HTERT RPE-1 (cell line): Measurements from ENCODE around the gene ADGRA1.

Experiments
- in situ Hi-C: fragments of 300-500 bp; cut with MboI; formaldehyde crosslinking; loops from 4 replicates; pipeline ENCODE4 v1.14.3; 2020; ENCODE audit warnings: low sequenced_read_pairs

The ADGRA1 gene

DNA sequence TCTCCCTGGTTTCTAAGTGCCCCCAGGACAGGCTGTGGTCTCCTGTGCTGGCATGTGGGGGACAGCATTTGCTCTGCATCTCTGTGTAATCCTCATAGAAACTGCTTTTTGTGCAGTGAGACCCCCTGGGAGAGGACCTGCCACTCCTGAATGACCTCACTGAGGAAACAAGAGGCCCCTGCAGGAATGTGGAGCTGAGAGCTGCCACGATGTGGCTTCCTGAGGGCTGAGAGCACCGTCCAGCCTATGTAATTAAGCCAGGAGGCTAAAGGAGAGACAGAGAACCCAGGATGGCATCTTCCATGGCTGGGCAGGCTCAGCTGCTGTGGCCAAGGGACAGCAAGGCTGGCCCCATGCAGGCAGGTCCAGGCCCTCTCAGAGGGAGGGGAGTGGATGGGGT is 32.3 kb upstream of the ADGRA1 start:
- in situ Hi-C loops: no loop called here

DNA sequence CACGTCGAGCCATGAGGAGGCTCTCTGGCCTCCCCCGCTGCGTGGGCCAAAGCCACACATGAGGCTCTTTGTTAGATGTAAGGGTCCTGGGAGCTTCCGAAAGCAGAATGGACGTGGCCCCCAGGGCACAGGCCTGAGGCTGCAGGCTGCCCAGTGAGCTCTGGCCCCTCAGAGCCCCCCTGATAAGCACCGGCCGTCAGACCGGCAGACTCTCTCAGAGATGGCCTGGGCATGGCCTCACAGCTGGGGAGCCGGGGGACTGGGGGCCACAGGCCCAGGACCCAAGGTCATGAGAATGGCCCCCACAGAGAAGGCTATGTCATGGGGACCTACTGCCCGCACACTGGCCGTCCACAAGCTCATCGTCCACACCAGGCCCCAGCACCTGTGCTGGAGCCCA is 31.7 kb upstream of the ADGRA1 start:
- in situ Hi-C loops: no loop called here

DNA sequence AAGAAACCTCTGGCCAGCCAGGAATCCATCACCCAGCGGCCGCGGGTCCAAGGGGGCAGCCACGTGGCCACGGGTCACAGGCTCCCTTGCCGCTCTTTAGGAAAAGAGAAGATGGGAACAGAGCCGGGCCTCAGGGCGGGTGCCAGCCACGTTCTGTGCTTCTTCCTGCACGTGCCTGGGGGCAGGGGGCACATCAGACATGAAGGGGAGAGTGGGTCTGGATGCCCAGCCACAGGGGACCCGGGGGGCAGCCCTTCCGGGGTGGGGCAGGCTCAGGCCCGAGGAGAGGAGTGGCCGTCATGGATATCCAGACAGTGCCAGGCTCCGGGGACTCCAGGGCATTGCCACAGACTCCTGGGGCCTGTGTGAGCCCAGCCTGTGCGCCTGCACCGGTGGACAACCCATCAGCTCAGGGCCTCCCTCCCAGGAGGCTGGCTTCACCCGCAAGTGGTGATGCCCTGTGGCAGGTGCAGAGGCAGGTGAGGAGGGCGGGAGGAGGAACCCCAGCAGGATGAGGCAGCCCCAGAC is 31.0 kb upstream of the ADGRA1 start:
- in situ Hi-C loops: no loop called here

DNA sequence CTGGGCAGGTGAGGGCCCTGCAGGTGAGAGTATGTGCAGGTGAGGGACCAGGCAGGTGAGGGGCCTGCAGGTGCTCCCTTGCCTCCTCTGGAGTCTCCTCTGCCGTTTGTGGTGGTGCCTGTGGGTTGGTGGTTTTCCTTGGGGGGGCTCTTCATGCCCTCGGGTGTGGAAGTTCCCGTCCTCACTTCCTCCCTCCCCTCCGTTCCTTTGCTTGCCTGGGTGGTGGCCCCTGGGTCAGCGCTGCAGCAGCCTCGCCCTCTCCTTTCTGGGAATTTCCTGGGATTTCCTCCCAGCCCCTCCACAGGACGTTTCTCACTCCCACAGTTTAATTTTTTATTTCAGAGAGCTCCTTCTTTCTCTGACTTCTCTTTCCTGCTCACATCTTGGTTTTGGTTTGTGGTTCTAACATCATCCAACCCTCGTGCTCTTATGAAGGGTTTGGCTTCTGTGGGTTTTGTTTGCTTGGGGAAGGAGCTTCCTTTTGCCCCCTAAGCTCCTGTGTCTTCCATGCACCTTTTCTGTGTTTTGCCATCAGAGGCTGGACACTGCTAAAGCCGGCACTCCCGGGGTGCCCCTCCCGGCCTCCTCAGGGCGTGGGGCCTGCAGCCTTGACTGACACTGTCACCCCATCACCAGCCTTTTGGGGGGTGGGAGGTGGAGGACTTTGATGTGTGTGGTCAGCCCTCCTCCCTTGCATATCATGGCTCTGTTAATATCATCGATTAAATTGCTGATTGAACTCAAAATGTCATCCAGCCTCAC is 29.2 kb upstream of the ADGRA1 start:
- in situ Hi-C loops: no loop called here

DNA sequence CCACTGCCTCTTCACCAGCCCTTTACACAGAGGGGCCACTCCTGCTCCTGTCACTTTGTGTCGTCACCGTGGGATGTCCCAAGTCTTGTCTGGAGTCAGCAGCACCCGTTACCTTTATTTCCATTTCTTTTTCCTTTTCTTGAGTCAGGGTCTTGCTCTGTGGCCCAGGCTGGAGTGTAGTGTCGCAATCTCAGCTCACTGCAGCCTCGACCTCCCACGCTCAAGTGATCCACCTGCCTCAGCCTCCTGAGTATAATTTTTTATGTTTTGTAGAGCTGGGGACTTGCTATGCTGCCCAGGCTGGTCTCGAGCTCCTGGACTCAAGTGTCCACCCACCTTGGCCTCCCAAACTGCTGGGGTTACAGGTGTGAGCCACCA is 28.6 kb upstream of the ADGRA1 start:
- in situ Hi-C loops: no loop called here

DNA sequence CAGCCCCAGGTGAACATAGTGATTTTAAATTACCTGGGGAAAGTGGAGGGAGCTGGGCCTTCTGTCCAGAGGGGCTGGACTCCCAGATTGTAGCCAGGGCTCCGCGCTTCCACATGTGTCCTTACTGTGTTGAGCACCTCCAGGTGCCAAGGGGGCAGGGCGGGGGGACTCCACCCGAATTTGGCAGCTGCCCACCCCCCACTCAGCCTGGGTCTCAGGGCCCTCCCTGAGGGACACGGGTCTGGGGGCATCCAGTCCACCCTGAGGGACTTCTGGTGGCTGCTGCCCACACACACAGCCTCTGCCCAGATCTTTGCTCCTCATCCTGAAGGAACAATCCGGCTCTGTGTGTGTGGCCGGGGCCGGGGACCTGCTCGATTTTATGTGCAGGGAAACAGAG is 28.2 kb upstream of the ADGRA1 start:
- in situ Hi-C loops: no loop called here

DNA sequence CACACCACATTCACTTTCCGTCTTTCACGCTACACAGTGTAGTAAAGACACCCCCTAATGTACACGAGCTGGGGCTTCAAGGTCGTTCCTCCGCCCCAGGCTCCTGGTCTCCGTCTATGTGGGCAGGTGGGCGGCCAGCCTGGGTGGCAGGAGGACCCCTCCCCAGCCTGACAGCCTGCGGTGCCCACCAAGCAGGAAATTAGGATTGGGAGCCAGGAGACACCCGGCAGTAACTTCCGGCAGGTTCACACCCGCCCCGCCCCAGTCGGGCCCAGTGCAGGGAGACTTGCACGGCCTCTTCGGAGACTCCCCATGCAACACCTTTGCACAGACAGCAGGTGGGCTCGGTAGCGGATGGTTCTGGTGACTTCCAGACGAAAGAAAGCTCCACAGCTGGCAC is 27.7 kb upstream of the ADGRA1 start:
- in situ Hi-C loops: no loop called here

DNA sequence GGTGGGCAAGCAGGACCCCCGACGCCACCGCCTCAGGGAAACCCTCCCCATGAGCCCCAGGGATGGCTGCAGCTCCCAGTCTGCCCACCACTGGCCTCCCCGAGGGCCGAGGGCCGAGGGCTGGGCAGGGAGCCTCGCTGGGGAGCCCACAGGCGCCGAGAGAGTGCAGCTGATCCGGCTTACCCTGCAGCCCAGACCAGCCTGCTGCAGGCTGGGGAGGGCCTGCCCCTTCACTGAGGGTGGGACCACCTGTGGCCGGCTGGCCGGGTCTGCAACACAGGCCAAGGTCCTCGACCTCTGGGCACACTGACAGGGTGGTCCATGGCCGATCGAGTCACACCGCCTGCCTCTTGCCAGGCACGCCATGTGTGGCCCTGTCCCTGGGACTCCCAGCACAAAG is 27.3 kb upstream of the ADGRA1 start:
- in situ Hi-C loops: no loop called here

DNA sequence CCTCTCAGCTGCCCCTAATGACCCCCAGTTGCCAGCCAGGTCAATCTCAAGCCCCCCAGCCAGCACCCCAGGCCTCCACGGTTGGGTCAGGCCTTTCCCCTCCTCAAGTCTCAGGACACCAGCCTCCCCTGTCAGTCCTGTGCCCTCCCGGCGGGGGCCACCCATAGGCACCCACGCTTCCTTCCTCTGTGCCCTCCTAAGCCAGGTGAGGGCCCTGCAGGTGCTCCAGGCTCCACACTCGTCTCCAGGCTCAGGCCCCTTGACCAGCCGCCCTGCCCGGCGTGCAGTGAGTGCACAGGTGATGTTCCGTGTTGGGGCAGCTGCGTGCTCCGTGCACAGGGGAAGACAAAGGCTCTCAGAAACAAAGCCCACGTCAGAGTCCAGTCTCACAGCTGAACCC is 26.8 kb upstream of the ADGRA1 start:
- in situ Hi-C loops: no loop called here

DNA sequence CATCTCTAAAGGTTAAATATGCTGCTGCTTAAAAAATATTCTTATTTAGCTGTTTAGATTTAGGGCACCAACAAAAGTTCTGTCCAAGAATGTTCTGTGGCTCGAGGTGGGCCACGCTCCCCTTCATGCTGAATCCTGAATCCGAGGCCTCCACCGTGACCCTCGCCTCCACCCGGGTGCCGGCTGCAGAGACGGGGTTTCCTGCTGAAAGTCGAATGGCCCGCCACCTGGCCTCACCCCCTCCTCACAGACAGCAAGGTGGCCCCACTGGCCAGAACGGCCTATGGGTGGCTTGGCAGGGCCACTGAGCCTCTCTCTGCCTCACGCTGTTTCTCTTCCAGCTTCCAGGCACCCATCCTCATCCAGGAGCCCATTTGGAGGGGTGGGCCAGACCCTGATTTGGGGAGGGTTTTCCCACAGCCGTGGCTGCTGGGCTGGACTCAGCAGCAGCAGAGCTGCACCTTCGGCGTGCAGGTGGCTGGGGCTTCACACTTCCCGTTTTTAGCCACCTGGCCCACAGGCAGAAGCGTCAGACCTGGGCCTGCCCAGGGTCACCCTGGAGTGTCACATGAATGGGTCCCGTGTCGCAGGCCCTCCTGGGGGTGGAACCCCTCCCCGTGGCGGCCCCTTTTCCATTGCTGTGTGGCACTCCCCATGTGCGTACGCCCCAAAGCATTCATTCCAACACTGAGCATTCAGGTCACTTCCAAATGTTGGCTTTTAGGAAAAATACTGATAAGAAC is 26.3 kb upstream of the ADGRA1 start:
- in situ Hi-C loops: no loop called here

DNA sequence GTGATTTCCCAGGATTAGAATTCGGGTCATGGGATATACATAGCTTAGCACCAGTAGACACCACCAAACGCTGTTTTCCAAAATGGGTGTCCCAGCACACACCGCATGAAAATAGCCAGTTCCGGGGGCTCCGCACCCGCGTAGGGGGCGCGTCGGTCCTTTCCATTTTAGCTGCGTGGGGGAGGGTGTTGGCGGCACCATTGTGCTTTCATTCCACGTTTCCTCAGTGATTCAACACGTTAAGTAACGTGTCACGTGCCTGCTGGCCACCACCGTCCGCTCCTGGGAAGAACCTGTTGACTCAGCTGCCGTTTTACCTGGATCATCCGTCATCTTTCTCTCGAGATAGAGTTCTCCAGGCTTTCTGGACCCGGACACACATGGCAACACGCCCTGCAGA is 25.6 kb upstream of the ADGRA1 start:
- in situ Hi-C loops: no loop called here

DNA sequence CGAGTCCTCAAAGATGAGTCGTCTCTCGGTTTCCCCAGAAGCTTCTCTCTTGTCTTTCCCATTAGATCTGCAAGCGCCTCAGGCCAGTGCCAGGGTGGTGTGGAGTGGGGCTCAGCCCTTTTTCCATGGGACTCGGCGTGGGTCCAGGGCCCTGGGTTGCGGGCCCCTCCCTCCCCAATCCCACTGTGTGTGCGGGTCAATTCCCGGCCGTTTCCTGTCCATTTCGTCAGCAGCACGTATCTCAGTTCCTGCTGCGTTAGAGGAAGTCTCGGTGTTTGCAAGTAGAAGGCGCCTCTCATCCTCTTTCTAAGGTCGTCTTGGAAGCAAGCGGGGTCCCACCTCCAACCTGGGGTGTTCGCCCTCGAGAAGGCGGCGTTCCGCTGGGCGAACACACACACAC is 25.1 kb upstream of the ADGRA1 start:
- in situ Hi-C loops: no loop called here

DNA sequence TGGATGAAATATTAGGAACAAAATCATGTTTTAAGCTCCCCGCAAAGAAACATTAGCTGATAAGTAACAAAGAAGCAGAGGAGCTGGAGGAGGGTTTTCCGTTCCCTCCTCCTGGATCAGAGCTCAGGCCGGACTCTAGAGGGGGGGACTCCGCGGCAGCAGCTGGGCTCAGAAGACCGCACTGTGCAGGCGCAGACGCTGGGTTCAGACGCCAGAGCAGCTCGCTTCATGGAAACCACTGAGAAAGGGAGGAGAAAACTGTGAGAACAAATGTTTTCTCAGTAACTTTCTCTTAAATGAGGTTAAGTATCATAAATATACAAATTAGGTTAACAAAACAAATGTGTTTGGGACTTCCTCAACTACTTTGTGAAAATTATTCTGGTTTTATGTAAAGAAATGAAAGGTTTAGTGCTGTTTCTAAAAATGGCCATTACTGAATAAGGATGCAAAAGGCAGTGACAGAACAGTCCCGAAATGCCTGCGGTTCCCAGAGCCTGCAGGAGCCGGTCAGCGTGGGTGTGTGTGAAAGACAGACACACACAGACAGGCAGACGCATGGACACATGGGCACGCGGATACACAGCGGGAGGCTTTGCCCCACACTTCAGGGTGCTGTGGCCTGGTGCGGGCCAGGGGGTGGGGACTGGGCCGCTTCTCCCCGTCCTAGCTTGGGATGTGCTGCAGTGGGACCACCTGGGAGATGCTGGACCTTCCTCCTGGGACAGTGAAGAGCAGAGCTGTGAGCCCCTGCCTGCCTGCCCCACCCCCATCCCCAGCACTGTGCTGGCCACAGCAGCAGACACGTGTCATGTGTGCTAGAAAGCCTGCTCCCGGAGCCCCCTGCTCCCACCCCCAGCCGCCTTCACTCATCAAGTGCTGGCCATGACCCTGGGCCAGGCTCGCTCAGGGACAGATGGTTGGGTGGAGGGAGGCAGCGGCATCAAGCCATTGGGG is 20.3 kb upstream of the ADGRA1 start:
- in situ Hi-C loops: no loop called here

DNA sequence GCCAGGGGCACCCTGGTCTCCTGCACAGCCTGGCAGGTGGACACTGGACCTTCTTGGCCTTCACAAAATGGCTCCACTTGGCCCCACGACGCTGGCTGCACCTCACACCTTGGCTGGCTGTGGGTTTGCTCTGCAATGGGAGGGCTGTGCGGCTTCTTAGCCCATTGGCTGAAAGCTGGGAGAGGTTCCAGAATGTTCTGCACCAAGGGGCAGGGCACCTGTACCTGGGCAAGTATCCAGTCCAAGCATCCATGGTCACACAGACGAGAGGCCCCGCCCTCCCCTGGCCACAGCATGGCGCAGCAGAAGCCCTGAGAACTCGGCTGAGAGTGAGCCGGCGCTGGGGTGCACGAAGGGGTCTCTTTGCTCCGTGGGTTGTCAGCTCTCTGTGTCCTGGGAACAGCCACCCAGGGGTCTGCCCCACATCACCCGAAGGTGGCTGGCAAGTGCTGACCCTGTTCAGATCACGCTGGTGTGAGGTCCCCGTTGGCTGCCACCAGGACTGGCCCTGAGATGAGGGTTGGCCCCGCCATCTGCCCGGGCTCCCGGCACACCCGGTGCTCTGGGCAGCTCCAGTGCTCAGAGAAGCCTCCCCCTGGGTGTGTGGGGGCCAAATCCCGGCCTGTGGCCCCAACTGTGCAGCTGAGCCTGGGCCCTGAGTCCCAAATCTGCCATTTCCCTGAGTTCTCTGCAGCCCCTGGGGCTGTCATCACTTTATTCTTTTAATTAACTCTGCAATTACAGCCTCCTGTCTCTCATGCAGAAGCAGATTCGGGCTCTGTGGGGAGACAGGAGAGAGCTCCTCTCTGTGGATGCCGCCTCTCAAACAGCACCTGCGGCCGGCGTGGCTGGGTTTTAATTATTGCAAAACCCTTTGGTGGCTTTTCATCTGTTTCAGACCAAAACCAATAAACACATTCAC is 19.4 kb upstream of the ADGRA1 start:
- in situ Hi-C loops: no loop called here

DNA sequence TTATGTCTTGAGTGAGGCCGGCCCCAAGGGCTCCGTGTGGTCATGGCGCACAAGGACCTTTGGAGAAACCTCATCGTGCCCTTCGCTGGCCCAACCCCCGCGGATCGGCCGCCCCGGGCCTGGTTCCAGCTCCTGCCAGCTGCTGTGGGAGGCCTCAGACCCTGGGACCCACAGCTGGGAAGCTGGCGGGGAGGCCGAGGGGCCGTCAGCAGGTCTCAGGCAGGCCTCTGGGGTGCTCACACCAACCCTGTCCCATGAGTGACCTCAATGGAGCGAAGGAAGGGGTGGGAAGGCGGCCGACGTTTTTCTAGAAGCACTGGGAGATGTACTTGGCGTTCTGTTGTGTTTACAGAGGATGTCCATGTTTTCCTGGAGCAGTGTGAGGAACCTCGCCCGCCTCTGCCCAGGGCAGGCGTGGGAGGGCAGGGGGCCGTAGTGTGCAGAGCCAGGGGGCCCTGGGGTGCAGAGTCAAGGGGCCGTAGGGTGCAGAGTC is 18.6 kb upstream of the ADGRA1 start:
- in situ Hi-C loops: no loop called here

DNA sequence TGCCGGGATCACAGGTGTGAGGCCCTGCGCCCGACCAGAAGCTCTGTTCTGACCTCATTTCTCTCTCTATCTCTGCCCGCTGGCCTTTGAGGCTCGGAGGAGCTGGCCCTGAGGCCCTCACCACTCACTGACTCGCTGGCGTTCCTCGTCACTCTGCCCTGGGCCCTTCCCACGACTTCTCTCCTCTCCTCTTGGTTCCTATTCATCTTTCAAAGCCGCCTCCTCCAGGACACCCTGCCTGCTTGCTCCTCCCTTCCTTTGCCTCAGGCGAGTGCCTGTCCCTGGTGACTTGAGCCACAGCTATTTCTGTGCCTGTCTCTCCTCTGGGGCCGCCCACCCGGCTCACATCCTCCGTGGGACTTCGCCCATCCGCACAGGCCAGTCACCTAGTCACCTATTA is 17.3 kb upstream of the ADGRA1 start:
- in situ Hi-C loops: no loop called here

DNA sequence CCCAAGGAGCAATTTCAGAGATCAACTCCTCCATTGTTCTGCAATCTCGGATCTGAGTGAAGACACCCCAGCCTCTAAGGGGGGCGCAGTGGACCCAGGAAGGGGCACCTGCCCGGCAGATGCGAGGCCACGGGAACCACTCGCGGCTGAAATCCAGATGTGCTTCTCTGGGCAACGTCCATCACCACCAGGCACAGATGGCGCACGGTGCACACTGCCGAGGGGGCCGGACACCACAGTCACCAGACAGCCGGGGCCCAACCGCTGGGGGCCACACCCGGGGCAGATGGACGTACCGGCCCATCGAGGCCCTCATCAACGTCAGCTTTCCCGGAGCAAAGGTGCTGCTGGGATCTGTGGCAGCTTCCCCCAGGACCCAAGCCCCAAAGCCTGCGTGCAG is 16.9 kb upstream of the ADGRA1 start:
- in situ Hi-C loops: no loop called here

DNA sequence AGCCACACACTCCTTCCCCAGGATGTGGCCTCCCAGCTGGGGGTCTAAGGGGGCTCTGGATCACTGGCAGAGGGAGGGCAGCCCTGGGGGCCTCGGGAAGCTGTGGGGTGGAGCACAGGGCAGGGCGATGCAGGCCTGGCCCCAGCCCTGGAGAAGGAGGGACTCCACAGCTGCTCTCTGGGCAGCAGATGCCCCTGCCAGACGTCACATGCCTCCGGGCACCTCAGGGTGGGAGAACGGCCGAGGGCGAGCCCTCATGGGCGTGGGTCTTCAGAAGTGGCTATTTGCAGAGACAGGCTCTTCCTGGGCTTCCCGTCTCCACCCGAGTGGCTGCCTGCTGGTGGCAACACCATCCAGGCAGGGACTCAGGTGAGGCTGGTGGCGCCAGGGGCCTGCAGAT is 16.0 kb upstream of the ADGRA1 start:
- in situ Hi-C loops: no loop called here

DNA sequence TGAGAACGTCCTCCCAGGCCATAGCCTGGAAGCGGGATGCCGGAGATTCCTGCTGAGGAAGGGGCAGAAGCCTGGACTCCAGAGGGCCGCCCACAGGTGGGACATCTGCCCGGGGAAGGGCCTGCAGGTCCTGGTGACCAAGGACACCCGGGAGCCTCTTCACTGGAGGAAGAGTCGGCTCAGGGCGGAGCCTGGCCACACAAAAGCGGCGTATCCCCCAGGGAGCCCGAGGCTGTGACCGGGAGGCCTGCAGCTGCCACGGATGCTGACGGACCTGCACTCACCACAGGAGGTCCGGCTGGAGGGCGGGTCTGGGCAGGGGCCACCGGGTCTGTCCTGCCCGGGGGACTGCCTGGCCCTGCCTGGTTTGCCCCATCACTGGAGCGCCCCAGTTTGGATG is 15.5 kb upstream of the ADGRA1 start:
- in situ Hi-C loops: no loop called here

DNA sequence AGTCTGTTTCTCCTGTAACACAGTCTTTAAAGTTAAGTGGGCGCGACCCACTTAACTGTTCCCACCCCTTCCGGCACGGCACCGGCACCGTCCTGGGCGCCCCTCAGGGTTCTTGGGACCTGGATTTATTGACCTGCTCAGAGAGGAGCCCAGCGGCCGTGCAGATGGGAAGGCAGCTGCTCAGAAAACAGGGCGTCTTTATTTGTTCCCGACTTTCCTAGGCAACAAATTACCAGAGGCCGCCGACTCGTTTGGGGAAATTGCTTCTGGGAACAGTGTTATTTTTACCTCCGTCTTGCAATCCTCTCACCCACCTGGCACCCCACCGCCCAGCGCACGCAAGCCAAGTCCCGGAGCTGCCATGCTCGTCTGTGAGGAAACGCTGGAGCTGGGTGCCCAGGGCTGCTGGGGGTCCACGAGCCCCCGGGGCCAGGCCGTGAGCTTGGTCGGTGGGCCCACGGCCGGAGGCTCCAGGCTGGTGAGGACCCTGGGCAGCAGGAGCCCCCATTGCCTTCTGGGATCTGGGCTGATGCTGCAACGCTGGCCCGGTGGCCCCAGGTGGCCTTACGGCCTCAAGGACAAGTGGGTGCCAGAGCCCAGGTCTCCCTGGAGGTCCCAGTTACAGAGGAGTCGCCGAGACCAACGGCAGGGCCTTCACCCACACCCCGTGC is 14.9 kb upstream of the ADGRA1 start:
- in situ Hi-C loops: no loop called here
